Kidney (tissue), 14 donors: ENCODE results near the gene THSD4. TPM values are rescaled to one million over a fixed set of nuclear protein-coding genes. Genes with fewer than 3 reads are reported as not detected.
A peak's percentile ranks its signal among the peaks of the same experiment; 100 is the strongest.

Experiments used
- DNase-seq, 5 donors: peaks; one replicate each; pipeline ENCODE4 v3.0.0-alpha.2; 2013 to 2020
- FAIRE-seq: peaks from 2 replicates; lab custom pipeline; 2012; peaks lifted over from hg19 to GRCh38; lab: Jason Lieb, UNC
- H3K27ac ChIP-seq, 2 donors: one replicate each; pipeline ENCODE4 v1.7.0; 2013; ENCODE audit warnings: low read depth in 2 of 2, low read length in 2 of 2, inconsistent platforms in 1 of 2
- H3K27me3 ChIP-seq: one replicate; pipeline ENCODE4 v1.7.1; 2013; ENCODE audit warnings: low read length, inconsistent platforms; ENCODE audit not compliant: control insufficient read depth, insufficient read depth
- H3K36me3 ChIP-seq, 3 donors: one replicate each; pipeline versions ENCODE4 v1.7.0 to v1.7.1; 2013; ENCODE audit warnings: low read length in 3 of 3, control low read depth in 1 of 3, inconsistent platforms in 1 of 3; ENCODE audit not compliant: insufficient read depth in 3 of 3, control insufficient read depth in 2 of 3
- H3K4me1 ChIP-seq, 3 donors: one replicate each; pipeline versions ENCODE4 v1.7.0 to v1.7.1; 2013; ENCODE audit warnings: low read length in 3 of 3, inconsistent platforms in 1 of 3, low read depth in 1 of 3; ENCODE audit not compliant: control insufficient read depth in 2 of 3, insufficient read depth in 2 of 3
- H3K4me3 ChIP-seq, 3 donors: one replicate each; pipeline versions ENCODE4 v1.7.0 to v1.8.1; 2013; ENCODE audit warnings: low read length in 3 of 3, control low read depth in 1 of 3, inconsistent platforms in 1 of 3
- H3K9ac ChIP-seq, 3 donors: one replicate each; pipeline versions ENCODE4 v1.7.0 to v1.7.1; 2013; ENCODE audit warnings: low read length in 3 of 3, control low read depth in 1 of 3, inconsistent platforms in 1 of 3
- H3K9me3 ChIP-seq, 3 donors: one replicate each; pipeline versions ENCODE4 v1.7.0 to v1.7.1; 2013; ENCODE audit warnings: low read length in 3 of 3, control low read depth in 1 of 3, inconsistent platforms in 1 of 3; ENCODE audit not compliant: control insufficient read depth in 2 of 3, insufficient read depth in 1 of 3
- intact Hi-C: fragments of 100-400 bp; cut with DNase I; formaldehyde crosslinking; loops from one replicate; pipeline ENCODE4 v1.11.1; 2022
- polyA plus RNA-seq: library from polyadenylated mRNA; stranded (reverse); fragments of 350-450 nt; fragmentation: Illumina TruSeq; extraction: RNeasy Lipid Tissue Mini Kit (QIAGEN cat#74804); gene quantifications from one replicate; pipeline ENCODE4 v1.2.3, GENCODE V29; 2014; ENCODE audit warnings: low read depth, low replicate concordance; ENCODE audit not compliant: insufficient read depth
- total RNA-seq: library from RNA; stranded (reverse); fragmentation: NEBNext Ultra II Directional; extraction: Animal tissue kit (Norgen Biotek cat#: 25700); gene quantifications from one replicate; pipeline ENCODE4 v1.2.1, GENCODE V29; 2021
- TF ChIP-seq, protein P1 (sequence below): IDR thresholded peaks from 3 replicates; pipeline ENCODE4 v1.5.1; 2012; ENCODE audit warnings: mild to moderate bottlenecking, moderate library complexity, borderline replicate concordance; ENCODE audit not compliant: insufficient read depth; ENCODE audit errors: extremely low read depth
- donor health status: control.
- donor health status: control.
- donor health status: control.
- donor health status: control.
- donor health status: control.
- donor health status: DM: yes; HTN: yes; CAD: no.
- donor health status: Normal renal cell carcinoma (clear cell type).

The THSD4 gene
- total and polyA plus RNA-seq, 2 donors from 2014 or later, result 9.4 to 36.3 TPM

DNA sequence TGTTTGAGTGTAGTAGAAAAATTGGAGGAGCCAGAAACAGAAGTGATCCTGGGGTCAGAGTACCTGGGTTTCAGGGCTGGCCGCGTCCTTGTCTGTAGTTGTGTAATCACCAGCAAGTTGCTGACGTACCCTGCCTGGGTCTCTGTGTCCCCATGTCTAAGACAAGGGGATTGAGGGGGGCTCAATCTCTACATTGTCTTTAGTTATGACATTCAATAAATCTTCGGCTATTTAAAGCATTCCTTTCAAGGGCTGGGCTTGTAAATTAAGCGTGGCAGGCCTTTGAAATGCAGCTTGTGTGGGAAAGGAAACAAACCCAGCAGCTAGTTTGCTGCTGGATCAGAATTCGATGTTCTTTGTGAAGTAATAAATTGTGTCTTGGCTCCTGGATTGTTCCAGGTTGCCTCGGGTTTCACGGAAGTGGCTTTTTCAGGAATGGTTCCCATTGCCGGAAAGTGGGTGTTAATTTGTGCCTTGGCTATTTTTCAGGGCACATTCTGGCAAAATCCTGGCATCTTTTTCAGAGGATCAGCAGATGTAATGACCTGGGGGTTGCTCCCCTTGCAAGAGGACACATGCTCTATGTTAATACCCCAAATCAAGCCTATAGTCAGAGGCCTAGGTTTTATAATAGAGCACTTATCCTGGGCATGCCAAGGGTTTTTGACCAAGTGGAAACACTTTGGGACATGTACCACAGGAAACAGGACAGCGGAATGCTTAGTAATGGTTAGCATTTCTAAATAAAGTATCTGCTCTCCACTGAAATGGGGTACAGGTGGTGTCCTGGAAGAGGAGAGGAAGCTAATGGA, 400.3 kb downstream of the THSD4 start:
- TF ChIP-seq, protein P1, sequence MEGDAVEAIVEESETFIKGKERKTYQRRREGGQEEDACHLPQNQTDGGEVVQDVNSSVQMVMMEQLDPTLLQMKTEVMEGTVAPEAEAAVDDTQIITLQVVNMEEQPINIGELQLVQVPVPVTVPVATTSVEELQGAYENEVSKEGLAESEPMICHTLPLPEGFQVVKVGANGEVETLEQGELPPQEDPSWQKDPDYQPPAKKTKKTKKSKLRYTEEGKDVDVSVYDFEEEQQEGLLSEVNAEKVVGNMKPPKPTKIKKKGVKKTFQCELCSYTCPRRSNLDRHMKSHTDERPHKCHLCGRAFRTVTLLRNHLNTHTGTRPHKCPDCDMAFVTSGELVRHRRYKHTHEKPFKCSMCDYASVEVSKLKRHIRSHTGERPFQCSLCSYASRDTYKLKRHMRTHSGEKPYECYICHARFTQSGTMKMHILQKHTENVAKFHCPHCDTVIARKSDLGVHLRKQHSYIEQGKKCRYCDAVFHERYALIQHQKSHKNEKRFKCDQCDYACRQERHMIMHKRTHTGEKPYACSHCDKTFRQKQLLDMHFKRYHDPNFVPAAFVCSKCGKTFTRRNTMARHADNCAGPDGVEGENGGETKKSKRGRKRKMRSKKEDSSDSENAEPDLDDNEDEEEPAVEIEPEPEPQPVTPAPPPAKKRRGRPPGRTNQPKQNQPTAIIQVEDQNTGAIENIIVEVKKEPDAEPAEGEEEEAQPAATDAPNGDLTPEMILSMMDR, result no peak
- Histone ChIP-seq H3K36me3 (no peaks in the 10 kb centered on the region), H3K9me3 (no peaks in the 10 kb centered on the region), H3K4me3 (no peak overlapping the region), H3K4me1 (peaks cover 2 to 12% (median 10%) of the 10 kb centered on the region in 3 donors), H3K9ac (peak overlapping the region in 1 of 3 donors; percentile 9), H3K27ac (peak overlapping the region; percentile 26 to 37), H3K27me3 (no peaks in the 10 kb centered on the region)
- DNase-seq, result peak in 1 of 5 donors; percentile 62
- intact Hi-C loops, result no loop called here
- no peak for FAIRE-seq

DNA sequence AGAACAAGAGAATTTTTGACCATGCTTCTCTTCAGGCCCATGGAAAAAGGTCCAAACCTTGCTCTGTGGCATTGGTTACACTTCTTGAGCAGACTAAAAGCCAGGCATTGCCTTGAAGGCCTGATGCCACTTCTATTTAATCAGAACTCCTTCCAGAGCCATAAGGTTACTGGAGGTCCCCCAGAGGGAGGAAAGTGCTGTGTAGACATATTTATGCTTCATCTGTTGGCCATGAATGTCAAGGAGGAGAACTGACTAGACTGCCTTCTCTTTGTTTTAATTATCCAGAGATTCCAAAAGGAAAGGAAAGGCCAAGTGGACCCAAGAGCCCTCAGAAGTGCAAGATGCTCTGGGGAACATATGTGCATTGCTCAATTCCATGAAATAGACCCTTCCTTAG, 402.5 kb downstream of the THSD4 start:
- H3K27me3 ChIP-seq, result no peaks in the 10 kb centered on the region
- TF ChIP-seq, protein P1, result no peak
- FAIRE-seq (no peak), DNase-seq (no peak)
- H3K9me3 ChIP-seq, result no peaks in the 10 kb centered on the region
- H3K36me3 ChIP-seq, result no peaks in the 10 kb centered on the region
- H3K4me1 ChIP-seq, result peaks cover 2 to 10% (median 8%) of the 10 kb centered on the region in 3 donors
- no peak overlapping the region for H3K4me3 ChIP-seq
- intact Hi-C loops, result no loop called here
- H3K9ac ChIP-seq, result no peak overlapping the region
- no peak overlapping the region for H3K27ac ChIP-seq

DNA sequence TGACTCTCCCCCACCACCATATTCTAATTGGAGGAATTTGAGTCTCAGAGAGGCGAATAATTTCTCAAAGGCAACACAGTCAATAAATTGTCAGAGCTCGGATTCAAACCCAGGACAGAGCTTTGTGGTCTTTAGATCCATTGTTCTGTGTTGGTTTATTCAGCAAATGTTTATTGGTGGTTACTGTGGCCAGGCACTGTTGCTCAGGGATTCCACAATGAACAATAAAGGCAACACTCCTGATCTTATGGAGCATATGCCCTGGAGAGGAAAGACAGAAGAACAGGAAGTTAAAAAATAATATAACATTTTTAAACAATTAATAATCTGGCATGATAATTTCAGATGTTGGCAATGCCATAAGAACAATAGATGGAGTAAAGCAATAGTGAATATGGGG, 403.4 kb downstream of the THSD4 start:
- H3K27me3 ChIP-seq, result no peaks in the 10 kb centered on the region
- peaks cover 2 to 10% (median 4%) of the 10 kb centered on the region in 3 donors for H3K4me1 ChIP-seq
- no peak overlapping the region for H3K9ac ChIP-seq
- H3K36me3 ChIP-seq, result no peaks in the 10 kb centered on the region
- intact Hi-C loops, result no loop called here
- DNase-seq (no peak), FAIRE-seq (no peak)
- no peak overlapping the region for H3K27ac ChIP-seq
- H3K9me3 ChIP-seq, result no peaks in the 10 kb centered on the region
- TF ChIP-seq, protein P1, result no peak
- H3K4me3 ChIP-seq, result no peak overlapping the region
